A673 (cell line): Measurements from ENCODE around the gene ROBO2. TPM values are rescaled to one million over a fixed set of nuclear protein-coding genes. Genes with fewer than 3 reads are reported as not detected.

Experiments used
- BruUV-seq: library from RNA; stranded (reverse); fragments of 400-500 nt; replicated peaks from 2 replicates; lab custom pipeline; 2021; lab: Mats Ljungman, UMichigan
- CTCF ChIA-PET: fragments of 300-600 bp; sonication (Branson Sonifier 250); formaldehyde crosslinking; loops from one replicate; lab custom pipeline; 2022; ENCODE audit warnings: antibody characterized with exemption; lab: Charles Lee
- POLR2A ChIA-PET: fragments of 300-600 bp; sonication (Branson Sonifier 250); formaldehyde crosslinking; loops from one replicate; lab custom pipeline; 2022; ENCODE audit warnings: antibody characterized with exemption; ENCODE audit not compliant: low non-redundant PET; lab: Charles Lee
- DNase-seq: peaks from one replicate; pipeline ENCODE4 v3.0.0-alpha.2; 2015; ENCODE audit warnings: low spot score
- H3K27ac ChIP-seq: fragments of 200-600 bp; sonication (generic); 2 replicates; pipeline ENCODE4 v1.5.1; 2016; ENCODE audit warnings: mixed run types, low read depth, mild to moderate bottlenecking, mixed read lengths, antibody characterized with exemption, low read length; ENCODE audit not compliant: poor library complexity, severe bottlenecking
- H3K27me3 ChIP-seq: fragments of 200-600 bp; sonication (generic); replicated peaks from 2 replicates; pipeline ENCODE4 v1.6.1; 2017; ENCODE audit warnings: mixed run types, low read depth, mild to moderate bottlenecking, mixed read lengths, antibody characterized with exemption, low read length; ENCODE audit not compliant: insufficient read depth, poor library complexity
- H3K36me3 ChIP-seq: fragments of 200-600 bp; sonication (generic); 2 replicates; pipeline ENCODE4 v1.6.1; 2016; ENCODE audit warnings: mixed run types, mild to moderate bottlenecking, mixed read lengths, antibody characterized with exemption, low read length; ENCODE audit not compliant: insufficient read depth, poor library complexity, severe bottlenecking
- H3K4me1 ChIP-seq: fragments of 200-600 bp; sonication (generic); 2 replicates; pipeline ENCODE4 v1.6.1; 2017; ENCODE audit warnings: mixed run types, mild to moderate bottlenecking, mixed read lengths, antibody characterized with exemption, low read length; ENCODE audit not compliant: insufficient read depth, poor library complexity, severe bottlenecking
- H3K4me3 ChIP-seq: fragments of 200-600 bp; sonication (generic); 2 replicates; pipeline ENCODE4 v1.5.1; 2016; ENCODE audit warnings: low read depth, mixed run types, mild to moderate bottlenecking, mixed read lengths, low read length; ENCODE audit not compliant: poor library complexity, severe bottlenecking
- H3K9me3 ChIP-seq: fragments of 200-600 bp; sonication (generic); 2 replicates; pipeline ENCODE4 v1.6.1; 2016; ENCODE audit warnings: mixed run types, low read depth, mild to moderate bottlenecking, mixed read lengths, antibody characterized with exemption, low read length; ENCODE audit not compliant: poor library complexity, severe bottlenecking
- CTCF ChIP-seq: fragments of 300-800, 200-600 bp; sonication (generic); conservative IDR thresholded peaks from 2 replicates; pipeline ENCODE4 v1.5.1; 2017; ENCODE audit warnings: low read depth, mild to moderate bottlenecking, antibody characterized with exemption, low read length, moderate library complexity, mixed read lengths
- EZH2 ChIP-seq: fragments of 200-600 bp; sonication (generic); IDR thresholded peaks from 2 replicates; pipeline ENCODE4 v1.6.1; 2017; ENCODE audit warnings: borderline replicate concordance, low read depth, mild to moderate bottlenecking, mixed read lengths, antibody characterized with exemption, low read length; ENCODE audit not compliant: poor library complexity, severe bottlenecking
- intact Hi-C: fragments of 100-400 bp; cut with micrococcal nuclease; formaldehyde crosslinking; loops from one replicate; pipeline ENCODE4 v1.10.0; 2022; ENCODE audit not compliant: unreplicated experiment
- total RNA-seq: library from RNA; stranded (reverse); gene quantifications from 2 replicates; pipeline ENCODE4 v1.2.3, GENCODE V29; 2021

ROBO2 gene
- total RNA-seq, 1 experiment from 2014 or later: 17.5 TPM

GRCh38 chr3:77256584-77257503, 216.9 kb downstream of the ROBO2 start:
- no peaks in the 10 kb centered on the region for H3K27me3 ChIP-seq
- BruUV-seq: no TSS peak
- H3K36me3 ChIP-seq: no peaks in the 10 kb centered on the region
- H3K27ac ChIP-seq: no peak overlapping the region
- H3K9me3 ChIP-seq: no peaks in the 10 kb centered on the region
- intact Hi-C loops: loop anchor here (10.0 kb wide), 2 partner anchors 442 to 572 kb away; no protein-coding TSS in a partner anchor
- no peak for TF ChIP-seq CTCF
- TF ChIP-seq EZH2: no peak
- H3K4me3 ChIP-seq: no peak overlapping the region
- ChIA-PET POLR2A (no interaction called here), CTCF (no interaction called here)
- peaks cover 36% of the 10 kb centered on the region for H3K4me1 ChIP-seq
- no peak for DNase-seq

- intact Hi-C loops: loop anchor here (10.0 kb wide), 2 partner anchors 445 to 575 kb away; no protein-coding TSS in a partner anchor
- no TSS peak for BruUV-seq
- CTCF ChIA-PET: no interaction called here
Measured at GRCh38 chr3:77259694-77260093, 219.8 kb downstream of the ROBO2 start.

GRCh38 chr3:77262361-77262760, 222.5 kb downstream of the ROBO2 start:
- peaks cover 12% of the 10 kb centered on the region for H3K4me1 ChIP-seq
- H3K27me3 ChIP-seq: no peaks in the 10 kb centered on the region
- intact Hi-C loops: no loop called here
- H3K36me3 ChIP-seq: no peaks in the 10 kb centered on the region
- H3K4me3 ChIP-seq: no peak overlapping the region
- no peak overlapping the region for H3K27ac ChIP-seq
- no peak for TF ChIP-seq EZH2
- no peak for TF ChIP-seq CTCF
- DNase-seq: no peak
- H3K9me3 ChIP-seq: no peaks in the 10 kb centered on the region
- POLR2A ChIA-PET: no interaction called here
- CTCF ChIA-PET: no interaction called here
- no TSS peak for BruUV-seq

More at GRCh38 chr3:77259694-77260093, 219.8 kb downstream of the ROBO2 start:
- Histone ChIP-seq H3K9me3 (no peaks in the 10 kb centered on the region), H3K36me3 (no peaks in the 10 kb centered on the region), H3K27me3 (no peaks in the 10 kb centered on the region), H3K27ac (no peak overlapping the region), H3K4me1 (peaks cover 36% of the 10 kb centered on the region), H3K4me3 (no peak overlapping the region)
- POLR2A ChIA-PET: interaction anchor here (0.7 kb wide), 1 partner anchor 117 kb away, joined by 4 read pairs; no protein-coding TSS in a partner anchor
- DNase-seq: no peak
- TF ChIP-seq EZH2: no peak
- no peak for TF ChIP-seq CTCF
